OCI-LY1 (cell line): ENCODE results near the gene SNX2.
"Not testable (repeated sequence)": the region's sequence is repeated elsewhere in the genome, so short reads cannot be mapped to it uniquely, and the experiment has no call there.

Experiments used
- CTCF ChIP-seq: fragments of 200-600 bp; sonication (generic), shearing (Covaris generic); IDR thresholded peaks from 2 replicates; pipeline ENCODE4 v1.5.1; 2017; ENCODE audit warnings: mild to moderate bottlenecking, antibody characterized with exemption, low read length, moderate library complexity, mixed read lengths
- EZH2 ChIP-seq: fragments of 200-600 bp; sonication (generic), shearing (Covaris generic); IDR thresholded peaks from 2 replicates; pipeline ENCODE4 v1.8.0; 2017; ENCODE audit warnings: borderline replicate concordance, mixed run types, mild to moderate bottlenecking, antibody characterized with exemption, low read length, moderate library complexity, mixed read lengths

GRCh38 chr5:122761896-122762295 lies 13.0 kb upstream of the SNX2 start:
- not testable (repeated sequence) for TF ChIP-seq CTCF, EZH2
